SIG-M5 treated with dmso at 0.1 percent for 504 hours (cell line): Measurements from ENCODE around the gene ICOS.
"Not testable (repeated sequence)": the region's sequence is repeated elsewhere in the genome, so short reads cannot be mapped to it uniquely, and the experiment has no call there.

ENCODE experiments used
- DNase-seq: peaks from one replicate; lab custom pipeline; 2025; ENCODE audit not compliant: unreplicated experiment; lab: John Stamatoyannopoulos, UW

Gene ICOS

GRCh38 chr2:203973000-203973399, 36.4 kb downstream of the ICOS start:
- no peak for DNase-seq

- DNase-seq, result no peak
Observed at GRCh38 chr2:203973676-203974075, 37.1 kb downstream of the ICOS start.

GRCh38 chr2:203975912-203976311, 39.3 kb downstream of the ICOS start:
- DNase-seq, result no peak

- no peak for DNase-seq
Observed at GRCh38 chr2:203982276-203982675, 45.7 kb downstream of the ICOS start.

- DNase-seq, result no peak
Observed at GRCh38 chr2:203983064-203983715, 46.6 kb downstream of the ICOS start.

- not testable (repeated sequence) for DNase-seq
Observed at GRCh38 chr2:203985978-203986377, 49.4 kb downstream of the ICOS start.

GRCh38 chr2:203987959-203988358, 51.4 kb downstream of the ICOS start:
- no peak for DNase-seq

- DNase-seq, result no peak
Observed at GRCh38 chr2:203988500-203989260, 52.1 kb downstream of the ICOS start.

GRCh38 chr2:203989521-203989920, 53.0 kb downstream of the ICOS start:
- DNase-seq, result peak; percentile 8

- no peak for DNase-seq
Observed at GRCh38 chr2:203992509-203992908, 55.9 kb downstream of the ICOS start.

- DNase-seq, result no peak
Observed at GRCh38 chr2:203993011-203993410, 56.4 kb downstream of the ICOS start.

- no peak for DNase-seq
Observed at GRCh38 chr2:203993560-203993959, 57.0 kb downstream of the ICOS start.

- DNase-seq, result no peak
Observed at GRCh38 chr2:203994735-203995134, 58.2 kb downstream of the ICOS start.

GRCh38 chr2:203996692-203997091, 60.1 kb downstream of the ICOS start:
- DNase-seq, result no peak

- DNase-seq, result no peak
Observed at GRCh38 chr2:203997481-203997880, 60.9 kb downstream of the ICOS start.

GRCh38 chr2:203997980-203998809, 61.6 kb downstream of the ICOS start:
- DNase-seq, result no peak

- DNase-seq, result no peak
Observed at GRCh38 chr2:203999835-204000234, 63.3 kb downstream of the ICOS start.

- DNase-seq, result no peak
Observed at GRCh38 chr2:204000446-204000845, 63.9 kb downstream of the ICOS start.

- no peak for DNase-seq
Observed at GRCh38 chr2:204003276-204003990, 66.9 kb downstream of the ICOS start.

- no peak for DNase-seq
Observed at GRCh38 chr2:204004912-204005311, 68.3 kb downstream of the ICOS start.
